Stomach (tissue), 4 donors: Measurements from ENCODE around the gene ZBTB7A.

Source experiments
- CTCF ChIP-seq, 7 experiments: fragments of 450-650 bp in 4 of 7; fragments of 200-600 bp in 3 of 7; sonication (generic) in 3 of 7; IDR thresholded peaks; one replicate each; pipeline ENCODE4 v1.5.1; 2016 to 2019; ENCODE audit warnings: antibody characterized with exemption in 7 of 7, control low read depth in 2 of 7, mild to moderate bottlenecking in 1 of 7
- EP300 ChIP-seq: sonication (generic); formaldehyde crosslinking; IDR thresholded peaks from one replicate; pipeline ENCODE4 v1.6.1; 2017; ENCODE audit warnings: antibody characterized with exemption

- TF ChIP-seq CTCF (IDR thresholded peaks at IDR 0.05) (no peak), EP300 (no peak)
Measured at GRCh38 chr19:4108767-4109625, 42.3 kb upstream of the ZBTB7A start.
